Erythroblast (primary cell): ENCODE results near the gene C1orf94.
A peak's percentile ranks its signal among the peaks of the same experiment; 100 is the strongest.

Experiments
- DNase-seq, 2 experiments: peaks; one replicate each; lab custom pipeline; 2025; lab: John Stamatoyannopoulos, UW
- GATA1 ChIP-seq: IDR thresholded peaks from 2 replicates; pipeline ENCODE4 v1.6.1; 2011; ENCODE audit warnings: low read depth, mild to moderate bottlenecking, control low read depth, low read length, moderate library complexity
- POLR2A ChIP-seq: IDR thresholded peaks from 2 replicates; pipeline ENCODE4 v1.6.1; 2011; ENCODE audit warnings: mild to moderate bottlenecking, low read length

The C1orf94 gene

DNA sequence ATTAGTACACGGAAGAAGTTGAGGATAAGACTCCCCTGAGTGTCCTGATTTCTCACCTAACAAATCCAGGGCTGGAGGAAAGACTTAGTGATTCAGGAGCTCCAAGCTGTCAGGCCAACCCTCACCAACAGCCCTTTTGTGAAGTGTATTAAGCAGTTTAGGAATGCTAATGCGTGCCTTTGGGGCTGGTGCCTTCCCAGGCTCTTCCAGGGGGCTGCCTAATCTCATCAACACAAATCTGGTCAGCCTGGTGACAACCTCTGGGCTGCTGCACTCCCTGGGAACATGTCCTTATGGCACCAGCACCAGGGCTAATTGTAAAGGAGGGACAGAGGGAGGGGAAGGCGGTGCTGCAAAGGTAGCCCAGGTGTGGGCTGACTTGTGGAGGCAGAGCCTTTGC, 27.2 kb upstream of the C1orf94 start:
- no peak for DNase-seq
- TF ChIP-seq GATA1, result no peak
- TF ChIP-seq POLR2A, result no peak

- TF ChIP-seq POLR2A (no peak), GATA1 (no peak)
- no peak for DNase-seq
Measured at GRCh38 chr1:34153246-34153645, 23.5 kb upstream of the C1orf94 start.

- TF ChIP-seq GATA1 (no peak), POLR2A (no peak)
- DNase-seq, result no peak
Measured at GRCh38 chr1:34155860-34156259, 20.8 kb upstream of the C1orf94 start.

DNA sequence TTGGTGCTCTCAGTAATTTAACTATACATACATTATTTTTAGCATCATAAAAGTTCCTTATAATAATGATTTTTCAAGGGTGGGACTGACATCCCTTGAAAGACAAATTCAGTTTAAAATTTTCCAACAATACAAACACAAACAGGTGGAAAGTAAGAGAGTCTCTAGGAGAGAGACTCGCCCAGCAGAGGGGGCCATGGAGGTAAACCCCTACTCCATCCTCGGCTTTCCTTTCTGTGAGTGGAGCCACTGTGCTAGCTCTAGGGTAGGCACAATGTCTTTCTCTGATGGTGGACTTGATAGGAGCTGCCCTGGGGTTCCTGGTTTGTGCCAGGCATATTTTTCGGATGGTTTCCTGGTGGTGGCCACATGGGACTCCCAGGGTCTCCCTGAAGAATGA, 20.0 kb upstream of the C1orf94 start:
- DNase-seq, result no peak
- TF ChIP-seq GATA1 (no peak), POLR2A (no peak)

DNA sequence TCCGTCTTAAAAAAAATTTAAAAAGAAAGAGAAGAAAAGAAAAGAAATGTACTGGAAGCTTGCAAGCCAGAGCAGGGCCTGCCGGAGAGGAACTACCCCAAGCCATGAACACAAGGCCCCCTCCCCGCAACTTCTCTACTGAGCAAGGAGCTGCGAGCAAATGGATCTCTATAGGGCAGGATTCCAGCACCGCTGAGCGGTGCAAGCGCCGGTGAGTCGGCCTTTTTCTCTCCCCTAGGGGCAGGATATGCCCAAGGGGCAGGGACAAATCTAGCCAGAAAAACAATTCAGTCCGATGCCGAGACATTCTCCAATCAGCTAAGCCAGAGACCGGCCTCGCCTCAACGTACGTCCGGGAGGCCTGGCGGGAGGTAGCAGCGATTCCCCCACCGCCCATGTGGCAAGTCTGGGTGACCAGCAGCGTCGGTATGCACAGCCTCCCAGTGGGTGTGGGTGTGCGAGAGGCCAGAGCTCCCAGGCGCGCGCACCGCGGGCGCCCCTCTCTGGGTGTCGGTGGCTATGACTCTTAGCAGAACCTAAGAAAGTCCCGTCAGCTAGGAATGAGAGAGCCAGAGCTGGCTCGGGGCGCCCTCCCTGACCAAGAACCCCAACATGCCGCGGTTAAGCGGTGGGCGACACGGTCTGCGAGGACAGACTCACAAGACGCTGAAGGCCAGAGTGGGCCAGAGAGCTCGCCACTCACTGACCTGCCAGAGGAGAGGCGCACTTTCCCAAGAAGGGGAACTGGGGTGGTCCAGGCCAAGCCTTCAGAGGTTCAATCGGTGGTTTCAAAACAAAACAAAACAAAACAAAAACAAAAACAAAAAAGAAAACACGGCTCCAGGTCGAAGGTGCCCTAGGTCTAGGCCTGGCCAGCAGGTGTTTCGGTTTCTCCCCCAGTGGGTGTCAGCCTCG, 13.6 kb upstream of the C1orf94 start:
- DNase-seq, result peak; percentile 32 to 36
- no peak for TF ChIP-seq GATA1

- no peak for TF ChIP-seq POLR2A
- TF ChIP-seq GATA1, result no peak
- no peak for DNase-seq
Measured at GRCh38 chr1:34163792-34164731, 12.6 kb upstream of the C1orf94 start.

DNA sequence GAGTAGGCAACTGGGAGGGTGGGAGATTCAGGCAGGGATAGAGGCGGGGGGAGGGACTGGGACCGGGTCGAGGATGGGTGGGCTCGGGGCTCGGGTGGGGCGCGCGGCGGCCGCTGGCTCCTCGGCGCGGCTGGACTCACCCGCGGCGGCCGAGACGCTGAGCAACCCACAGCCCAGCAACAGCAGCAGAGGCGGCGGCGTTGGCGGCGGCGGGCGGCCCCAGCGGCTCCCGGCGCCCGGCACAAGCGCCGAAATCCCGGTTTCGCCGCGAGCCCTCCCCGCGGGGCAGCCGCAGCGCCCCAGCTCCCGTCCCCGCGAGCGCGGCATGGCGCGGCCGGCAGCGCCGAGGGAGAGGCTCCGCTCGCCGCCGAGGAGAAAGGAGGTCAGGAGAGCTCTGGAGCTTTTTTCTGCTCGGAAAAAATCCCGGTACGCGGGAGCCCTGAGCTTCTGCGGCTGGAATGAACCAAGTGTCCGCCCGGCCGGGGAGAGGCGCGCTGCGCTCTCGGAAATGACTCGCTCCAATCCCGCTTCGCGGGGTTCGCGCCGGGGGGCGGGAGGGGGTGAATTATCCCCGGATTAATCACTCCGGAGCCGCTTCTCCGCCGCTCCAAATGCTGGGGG, 11.8 kb upstream of the C1orf94 start, which contains the start of gene CSMD2:
TSS of gene CSMD2 (minus strand) at position 460 of the 621 bp plus-strand sequence. CDS start at position 327, 133 bp downstream.
- TF ChIP-seq GATA1 (no peak), POLR2A (no peak)
- DNase-seq, result no peak

- TF ChIP-seq POLR2A (no peak), GATA1 (no peak)
- DNase-seq, result no peak
Measured at GRCh38 chr1:34165422-34165921, 11.2 kb upstream of the C1orf94 start.

- DNase-seq, result no peak
- no peak for TF ChIP-seq POLR2A
- TF ChIP-seq GATA1, result no peak
Measured at GRCh38 chr1:34166191-34166624, 10.5 kb upstream of the C1orf94 start.

- no peak for TF ChIP-seq POLR2A
- TF ChIP-seq GATA1, result no peak
- DNase-seq, result no peak
Measured at GRCh38 chr1:34166625-34167361, 9.9 kb upstream of the C1orf94 start.

DNA sequence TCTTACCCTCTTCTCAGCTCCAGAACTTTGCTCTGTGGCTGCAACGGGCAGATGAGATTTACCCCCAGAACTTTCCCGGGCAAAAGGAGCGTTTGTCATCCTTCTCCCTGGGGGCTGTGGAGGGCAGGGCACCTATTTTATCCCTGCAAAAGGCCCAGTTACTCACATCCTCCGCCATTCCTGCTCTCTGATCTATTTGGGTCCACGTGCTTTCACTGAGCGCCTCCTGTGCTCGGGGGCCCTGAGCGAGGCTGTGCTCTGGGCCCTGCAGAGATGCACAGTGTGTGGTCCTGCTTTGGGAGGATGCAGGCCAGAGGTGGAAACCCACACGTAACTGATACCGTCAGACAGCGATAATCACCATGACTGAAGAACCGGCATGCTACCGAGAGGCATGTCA, 9.3 kb upstream of the C1orf94 start:
- no peak for DNase-seq
- no peak for TF ChIP-seq POLR2A
- no peak for TF ChIP-seq GATA1

- DNase-seq, result no peak
- TF ChIP-seq GATA1 (no peak), POLR2A (no peak)
Measured at GRCh38 chr1:34175744-34176143, 963 bp upstream of the C1orf94 start.
